ENCODE results near the gene SCUBE1.

Gene SCUBE1

DNA sequence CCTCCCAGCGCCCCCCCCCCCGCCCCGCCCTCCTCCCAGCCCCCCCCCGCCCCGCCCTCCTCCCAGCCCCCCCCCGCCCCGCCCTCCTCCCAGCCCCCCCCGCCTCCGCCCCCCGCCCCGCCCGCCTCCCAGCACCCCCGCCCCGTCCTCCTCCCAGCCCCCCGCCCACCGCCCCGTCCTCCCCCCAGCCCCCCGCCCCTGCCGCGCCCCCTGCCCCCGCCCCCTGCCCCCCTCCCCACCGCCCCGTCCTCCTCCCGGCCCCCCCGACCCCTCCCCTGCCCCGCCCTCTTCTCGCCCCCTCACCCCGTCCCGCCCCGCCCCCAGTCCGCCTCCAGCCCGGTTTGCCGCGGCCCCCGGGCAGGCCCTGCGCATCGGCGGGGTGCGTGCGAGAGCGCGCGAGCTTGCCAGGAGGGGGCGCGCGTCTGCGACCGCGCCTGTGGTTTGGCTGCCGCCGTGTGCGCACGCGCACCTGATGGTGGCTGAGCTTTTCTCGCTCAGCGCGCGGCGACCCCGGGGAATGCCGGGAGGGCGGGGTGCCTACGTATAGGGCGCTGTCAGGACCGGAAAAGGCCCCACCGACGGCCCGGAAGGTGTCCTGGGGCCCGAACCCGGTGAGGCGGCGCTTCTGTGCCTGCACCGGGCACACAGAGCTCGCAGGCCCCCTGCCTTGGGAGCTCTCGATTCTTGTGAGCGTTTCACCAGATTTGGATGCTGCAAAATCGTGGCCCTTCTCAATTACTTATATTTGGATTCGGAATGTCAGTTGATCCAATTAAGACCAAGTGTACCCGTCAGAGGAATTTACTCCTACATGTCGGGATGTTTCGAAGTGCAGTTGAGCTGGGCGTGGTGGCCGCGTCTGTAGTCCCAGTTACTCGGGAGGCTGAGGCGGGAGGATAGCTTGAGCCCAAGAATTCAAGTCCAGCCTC, 155.7 kb downstream of the SCUBE1 start:
- DNase-seq, result peak; percentile 98

DNA sequence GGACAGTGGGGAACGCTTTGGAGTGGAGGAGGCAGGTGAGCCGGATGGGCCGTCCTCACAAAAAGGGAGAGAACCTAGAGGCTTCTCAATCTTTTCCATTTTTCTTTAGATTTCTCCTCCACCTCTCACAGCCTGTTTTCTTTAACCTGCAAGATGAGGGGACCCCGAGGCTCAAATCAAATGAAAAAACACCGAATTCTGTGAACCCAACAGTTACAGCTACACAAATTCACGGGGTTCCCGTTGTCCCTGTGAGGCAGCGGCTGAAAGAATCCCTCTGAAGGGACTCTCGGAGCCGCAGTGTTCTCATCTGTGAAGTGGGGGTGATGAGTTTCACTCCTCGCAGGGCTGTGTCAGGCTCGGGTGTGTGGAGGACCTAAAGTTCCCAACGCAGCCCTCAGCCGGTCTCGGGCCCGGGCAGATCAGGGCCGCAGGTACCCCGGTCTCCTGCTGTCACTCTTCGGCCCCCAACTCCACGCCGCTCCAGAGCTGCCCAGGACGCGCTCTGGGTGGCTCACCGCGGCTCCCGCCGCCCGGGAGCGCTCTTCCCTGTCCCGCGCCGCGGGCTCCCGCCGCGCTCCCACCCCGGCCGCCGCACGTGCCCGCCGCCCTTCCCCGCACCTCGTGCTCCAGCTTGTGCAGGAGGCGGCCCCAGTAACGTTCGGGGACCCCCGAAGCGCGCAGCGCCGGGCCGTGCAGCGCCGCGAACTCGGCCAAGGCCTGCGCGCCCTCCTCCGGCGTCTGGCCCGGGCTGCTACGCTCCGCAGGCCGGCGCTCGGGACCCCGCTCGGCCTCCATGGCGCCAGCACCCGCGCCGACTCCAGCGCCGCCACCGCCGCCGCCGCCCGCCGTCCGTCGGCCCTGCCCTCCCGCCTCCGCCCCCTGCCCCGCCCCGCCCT, 156.7 kb downstream of the SCUBE1 start, which contains the start of gene TTLL12:
Gene TTLL12, minus strand, starts transcription at position 863 of the 899 bp plus-strand sequence. Its CDS starts 65 bp downstream, at position 798.
- peak; percentile 73 for DNase-seq

DNA sequence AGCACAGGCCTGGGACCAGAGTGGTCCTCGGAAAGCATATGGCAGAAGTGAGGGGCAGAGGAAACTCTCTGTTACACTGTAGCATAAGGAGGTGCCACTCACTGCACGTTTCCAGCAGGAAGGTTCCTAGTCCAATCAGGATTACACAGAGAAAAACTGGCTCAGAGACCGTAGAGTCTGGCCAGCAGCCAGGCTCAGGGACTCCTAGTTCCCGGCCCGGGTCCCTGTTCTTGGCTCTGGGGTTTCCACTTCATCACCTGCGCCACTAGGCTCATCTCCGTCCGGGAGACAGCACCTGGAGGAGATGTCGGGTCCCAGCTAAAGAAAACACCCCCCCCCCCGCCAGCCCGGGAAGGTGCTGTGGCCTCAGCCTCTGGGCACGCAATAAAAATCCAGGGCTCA, 157.3 kb downstream of the SCUBE1 start:
- DNase-seq, result no peak

- no peak for DNase-seq
Measured at GRCh38 chr22:43183496-43184277, 159.5 kb downstream of the SCUBE1 start.

DNA sequence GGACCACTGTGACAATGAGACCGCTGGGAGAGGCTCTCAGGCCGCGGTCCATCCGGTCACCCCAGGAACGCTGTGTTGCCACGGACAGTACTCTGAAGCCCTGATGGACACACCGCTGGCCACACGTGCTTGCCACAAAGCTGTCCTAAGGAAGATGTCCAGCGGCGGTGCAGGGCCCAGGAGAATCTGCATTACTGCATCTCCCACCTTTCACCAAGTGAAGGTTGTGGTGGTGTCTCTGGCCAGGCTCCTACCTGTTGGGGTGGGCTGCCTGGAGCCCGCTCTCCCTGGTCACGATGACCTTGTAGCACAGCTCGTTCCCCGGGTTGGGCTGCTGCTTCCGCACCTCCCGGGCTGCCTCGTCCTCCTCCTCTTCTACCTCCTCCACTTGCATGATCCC, 160.4 kb downstream of the SCUBE1 start:
- no peak for DNase-seq

DNA sequence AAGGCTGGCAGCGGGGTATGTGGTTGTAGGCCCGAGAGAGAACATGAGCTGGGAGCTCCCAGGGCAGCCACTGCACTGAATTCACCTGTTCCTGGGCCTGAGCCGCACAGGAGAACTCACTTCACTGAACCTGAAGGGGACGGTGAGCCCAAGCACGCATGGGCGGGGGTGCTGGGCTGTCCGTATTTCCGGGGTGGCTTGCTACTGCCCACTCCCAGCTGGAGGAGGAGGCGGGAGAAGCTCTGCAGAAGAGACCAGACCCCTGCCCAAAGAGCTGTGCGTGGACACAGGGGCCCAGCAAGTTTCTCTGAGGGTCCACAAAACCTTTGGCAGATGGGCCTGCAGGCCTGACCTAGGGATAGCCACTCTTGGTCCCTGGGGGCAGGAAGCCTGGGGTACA, 161.1 kb downstream of the SCUBE1 start:
- no peak for DNase-seq

DNA sequence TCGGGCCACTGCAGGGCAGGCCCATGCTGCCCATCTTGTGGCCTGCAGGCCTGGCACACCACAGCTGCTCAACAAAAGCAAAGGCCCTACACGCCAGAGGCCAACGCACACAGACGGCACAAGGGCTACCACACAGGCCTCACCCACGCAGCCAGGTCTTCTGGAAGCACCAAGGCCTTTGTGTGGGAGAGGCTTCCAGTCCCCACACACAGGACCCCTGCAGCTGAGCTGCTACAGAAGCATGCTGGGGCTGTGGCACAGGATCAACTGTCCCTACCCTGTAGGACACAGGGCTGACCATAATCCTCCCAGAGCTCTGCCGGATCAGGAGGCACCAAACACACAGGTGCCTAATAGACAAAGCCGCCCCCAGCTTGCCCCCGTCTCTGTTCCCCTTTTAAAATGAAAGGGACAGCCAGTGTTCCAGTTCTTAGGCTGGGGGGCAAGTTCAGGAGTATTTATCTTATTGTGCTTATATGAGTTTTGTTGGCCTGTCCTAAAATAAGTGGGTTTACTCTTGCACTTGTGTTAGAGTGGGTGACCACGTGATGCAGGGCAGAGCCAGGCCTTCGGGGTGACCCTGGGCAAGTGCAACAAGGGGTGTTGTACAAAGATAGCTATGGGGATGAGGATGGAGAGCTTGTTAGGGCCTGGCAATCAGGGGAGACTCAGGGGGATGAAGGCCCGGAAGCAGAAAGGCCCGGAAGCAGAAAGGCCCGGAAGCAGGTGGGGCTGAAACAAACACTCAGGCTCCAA, 161.7 kb downstream of the SCUBE1 start:
- DNase-seq, result no peak

GRCh38 chr22:43180670-43181069, 162.5 kb downstream of the SCUBE1 start:
- DNase-seq, result no peak

DNA sequence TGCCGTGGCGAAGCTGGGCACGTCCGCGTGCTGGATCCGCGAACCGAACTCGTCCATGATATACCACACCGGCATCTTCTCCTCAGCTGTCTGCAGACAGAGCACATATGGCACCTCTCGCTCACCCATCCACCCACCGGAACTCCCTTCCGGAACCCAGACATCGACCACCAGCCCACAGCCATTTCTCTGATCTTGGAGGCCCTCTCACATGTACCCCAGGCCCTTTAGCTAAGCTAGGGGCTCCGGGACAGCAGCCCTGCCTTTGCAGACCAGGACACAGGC, 163.3 kb downstream of the SCUBE1 start:
- no peak for DNase-seq

- DNase-seq, result no peak
Measured at GRCh38 chr22:43179146-43179910, 163.8 kb downstream of the SCUBE1 start.

GRCh38 chr22:43177479-43177878, 165.7 kb downstream of the SCUBE1 start:
- no peak for DNase-seq

GRCh38 chr22:43176090-43176489, 167.1 kb downstream of the SCUBE1 start:
- DNase-seq, result no peak

- DNase-seq, result no peak
Measured at GRCh38 chr22:43174941-43175531, 168.1 kb downstream of the SCUBE1 start.

DNA sequence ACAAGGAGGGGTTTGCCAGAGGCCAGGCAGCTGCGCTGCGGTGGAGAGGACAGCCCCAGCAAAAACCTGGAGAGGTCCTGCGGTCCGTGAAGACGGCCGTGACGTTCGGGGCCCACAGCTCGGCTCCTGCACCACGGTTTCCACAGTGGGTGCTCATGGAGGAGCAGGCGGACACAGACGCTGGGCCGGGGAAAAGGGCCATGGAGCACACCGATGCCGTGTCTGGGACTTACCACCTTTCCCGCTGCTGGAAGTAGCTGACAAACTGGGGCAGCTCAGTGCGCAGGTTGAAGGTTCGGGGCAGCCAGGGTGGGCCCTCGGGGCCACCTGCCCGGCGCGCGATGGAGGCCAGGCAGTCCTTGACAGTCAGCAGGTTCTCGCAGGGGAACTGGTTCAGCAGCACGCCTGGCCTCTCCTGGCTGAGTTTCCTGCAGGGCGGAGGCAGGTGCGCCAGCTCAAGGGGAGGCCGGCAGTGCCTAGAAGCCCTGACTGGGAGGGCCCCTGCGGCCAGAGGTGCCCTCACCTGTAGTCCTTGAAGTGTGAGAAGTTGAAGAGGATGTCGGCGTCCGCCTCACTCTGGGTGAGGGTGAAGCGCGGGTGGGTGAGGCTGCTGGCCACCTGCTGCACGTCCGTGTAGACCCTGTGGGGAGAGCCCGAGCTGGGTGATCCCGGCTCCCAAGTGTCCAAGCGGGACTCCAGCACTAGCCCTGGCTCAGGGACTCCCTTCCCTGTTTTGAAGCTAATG, 169.0 kb downstream of the SCUBE1 start:
- no peak for DNase-seq

- DNase-seq, result no peak
Measured at GRCh38 chr22:43173566-43173965, 169.6 kb downstream of the SCUBE1 start.

- DNase-seq, result no peak
Measured at GRCh38 chr22:43172191-43172590, 171.0 kb downstream of the SCUBE1 start.

DNA sequence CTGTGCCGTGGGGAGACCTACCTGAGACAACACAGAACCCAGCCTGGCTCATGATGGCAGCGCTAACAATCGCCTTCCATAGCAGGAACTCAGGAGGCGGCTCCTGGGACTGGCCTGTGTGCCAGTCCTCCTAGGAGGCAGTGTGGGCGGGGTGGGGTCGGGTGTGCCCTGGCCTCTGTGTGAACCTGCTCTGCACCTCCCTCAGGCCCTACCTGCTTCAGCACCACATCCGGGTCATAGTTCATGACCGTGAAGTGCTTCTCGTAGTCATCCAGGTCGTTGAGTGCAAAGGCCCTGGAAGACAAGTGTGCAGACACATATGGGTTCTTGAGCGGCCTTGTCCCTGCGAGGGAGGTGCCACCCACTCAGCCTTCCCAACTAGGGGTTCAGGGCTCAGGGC, 171.6 kb downstream of the SCUBE1 start:
- no peak for DNase-seq

DNA sequence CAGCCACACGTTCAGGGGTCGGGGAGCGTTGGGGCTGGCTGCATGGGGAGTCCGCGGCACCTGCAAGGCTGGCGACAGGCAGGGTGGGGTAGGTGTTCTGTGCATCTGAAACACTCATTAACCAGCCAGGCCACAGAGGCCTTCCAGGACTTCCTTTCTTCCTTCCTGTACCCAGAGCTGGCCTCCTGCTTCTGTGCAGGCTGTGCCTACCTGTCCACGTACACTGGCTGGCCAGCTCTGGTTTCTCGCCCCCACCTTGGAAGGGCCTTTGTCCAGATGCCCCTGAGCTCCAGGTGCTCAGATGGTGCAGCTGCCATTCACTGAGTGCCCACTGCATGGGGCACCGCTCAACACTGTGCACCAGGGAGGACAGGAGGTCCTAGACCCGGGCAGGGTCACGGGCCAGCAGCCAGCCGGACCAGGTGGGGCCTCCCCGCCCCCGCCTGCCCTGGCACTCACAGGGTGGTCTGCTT, 172.1 kb downstream of the SCUBE1 start:
- DNase-seq, result no peak

DNA sequence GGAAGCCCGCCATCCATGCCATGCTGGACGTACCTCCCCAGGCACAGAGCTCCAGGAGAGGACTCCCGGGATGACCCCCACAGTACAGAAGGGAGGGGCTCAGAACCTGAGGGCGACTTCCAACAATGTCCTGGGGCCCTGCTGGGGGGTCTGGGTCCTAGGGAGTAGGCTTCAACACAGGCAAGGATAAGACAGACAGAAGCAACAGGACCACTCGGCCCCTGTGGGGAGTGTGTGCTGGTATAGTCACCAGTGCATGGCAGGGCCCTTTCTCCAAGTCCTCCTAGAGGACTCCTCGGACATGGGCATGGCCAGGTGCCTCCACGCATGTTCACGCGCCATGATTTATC, 173.1 kb downstream of the SCUBE1 start:
- DNase-seq, result no peak

Data from CD4-positive, alpha-beta T cell treated with Interleukin-17A for 4 hours (primary cell).